Measurements from ENCODE around the gene CFAP74.

CFAP74 gene

GRCh38 chr1:1875932-1876331 is 127.7 kb downstream of the CFAP74 start:
- H3K4me3 Mint-ChIP-seq = peak overlapping the region; percentile 40
- no peaks in the 10 kb centered on the region for H3K9me3 Mint-ChIP-seq
- H3K27ac Mint-ChIP-seq = no peak overlapping the region
- H3K4me1 Mint-ChIP-seq = peaks cover 82% of the 10 kb centered on the region
- H3K27me3 Mint-ChIP-seq = no peaks in the 10 kb centered on the region
- H3K36me3 Mint-ChIP-seq = peaks cover 9% of the 10 kb centered on the region

- Mint-ChIP-seq H3K27ac (no peak overlapping the region), H3K27me3 (no peaks in the 10 kb centered on the region), H3K36me3 (peaks cover 11% of the 10 kb centered on the region)
These were observed 128.7 kb downstream of the CFAP74 start for GRCh38 chr1:1874901-1875300.

GRCh38 chr1:1873186-1873585 is 130.4 kb downstream of the CFAP74 start:
- Mint-ChIP-seq H3K27me3 (no peaks in the 10 kb centered on the region), H3K27ac (no peak overlapping the region), H3K4me1 (peaks cover 80% of the 10 kb centered on the region), H3K4me3 (no peak overlapping the region), H3K9me3 (no peaks in the 10 kb centered on the region), H3K36me3 (peaks cover 14% of the 10 kb centered on the region)

More at GRCh38 chr1:1874901-1875300, 128.7 kb downstream of the CFAP74 start:
- Mint-ChIP-seq H3K9me3 (no peaks in the 10 kb centered on the region), H3K4me1 (peaks cover 86% of the 10 kb centered on the region), H3K4me3 (no peak overlapping the region)

- Mint-ChIP-seq H3K9me3 (no peaks in the 10 kb centered on the region), H3K27ac (peak overlapping the region; percentile 47), H3K36me3 (peaks cover 14% of the 10 kb centered on the region), H3K27me3 (no peaks in the 10 kb centered on the region), H3K4me1 (peaks cover 79% of the 10 kb centered on the region), H3K4me3 (no peak overlapping the region)
These were observed 131.1 kb downstream of the CFAP74 start for GRCh38 chr1:1872329-1872994.

All from activated naive CD4-positive, alpha-beta T cell treated with anti-CD3 and anti-CD28 coated beads, Interleukin-2, amount 50 U/mL, for 24 hours (primary cell).